GM12878 (cell line): ENCODE data around the gene SPRED2. TPM values are rescaled to one million over a fixed set of nuclear protein-coding genes. Genes with fewer than 3 reads are reported as not detected.

ENCODE experiments used
- ATF3 ChIP-seq: IDR thresholded peaks from 2 replicates; pipeline ENCODE4 v1.6.1; 2011; ENCODE audit warnings: low read depth, mild to moderate bottlenecking, low read length, moderate library complexity, borderline replicate concordance; ENCODE audit errors: extremely low read depth
- BRCA1 ChIP-seq: IDR thresholded peaks from 2 replicates; pipeline ENCODE4 v1.6.1; 2011; ENCODE audit warnings: low read depth, low read length, improper control_type of control experiment
- CHD4 ChIP-seq: fragments of 200-600 bp; sonication (generic); IDR thresholded peaks from 2 replicates; pipeline ENCODE4 v1.6.1; 2016; ENCODE audit warnings: mild to moderate bottlenecking
- DPF2 ChIP-seq: fragments of 450-650 bp; IDR thresholded peaks from 2 replicates; pipeline ENCODE4 v1.6.1; 2017; ENCODE audit warnings: mild to moderate bottlenecking
- HDAC6 ChIP-seq: fragments of 200-600 bp; sonication (generic); IDR thresholded peaks from one replicate; pipeline ENCODE4 v1.8.0; 2017; ENCODE audit warnings: antibody characterized with exemption; ENCODE audit not compliant: unreplicated experiment
- KLF5 ChIP-seq: fragments of 450-650 bp; IDR thresholded peaks from 2 replicates; pipeline ENCODE4 v1.6.1; 2014; ENCODE audit warnings: mild to moderate bottlenecking; ENCODE audit not compliant: partially characterized antibody
- MEF2B ChIP-seq: fragments of 450-650 bp; IDR thresholded peaks from 2 replicates; pipeline ENCODE4 v1.6.1; 2018; ENCODE audit warnings: mild to moderate bottlenecking, moderate library complexity; ENCODE audit not compliant: partially characterized antibody, poor library complexity, severe bottlenecking
- NFIC ChIP-seq: IDR thresholded peaks from 2 replicates; pipeline ENCODE4 v1.6.1; 2012; ENCODE audit warnings: low read depth, mild to moderate bottlenecking, inconsistent platforms, low read length, moderate library complexity
- NFYB ChIP-seq: IDR thresholded peaks from 2 replicates; pipeline ENCODE4 v1.6.1; 2011; ENCODE audit warnings: low read depth, mild to moderate bottlenecking, low read length, improper control_type of control experiment, moderate library complexity; ENCODE audit not compliant: insufficient read depth
- NKRF ChIP-seq: fragments of 450-650 bp; conservative IDR thresholded peaks from 2 replicates; pipeline ENCODE4 v1.6.1; 2017; ENCODE audit warnings: mild to moderate bottlenecking, moderate library complexity
- PAX5 ChIP-seq: IDR thresholded peaks from 2 replicates; pipeline ENCODE4 v1.6.1; 2011; ENCODE audit warnings: low read depth, low read length, borderline replicate concordance
- PBX3 ChIP-seq: IDR thresholded peaks from 2 replicates; pipeline ENCODE4 v1.6.1; 2011; ENCODE audit warnings: mild to moderate bottlenecking, low read depth, low read length, moderate library complexity; ENCODE audit not compliant: insufficient replicate concordance
- POLR2A ChIP-seq: IDR thresholded peaks from 2 replicates; pipeline ENCODE4 v1.6.1; 2011; ENCODE audit warnings: low read depth, mild to moderate bottlenecking, low read length
- PRDM15 ChIP-seq: fragments of 450-650 bp; formaldehyde crosslinking; IDR thresholded peaks from 2 replicates; pipeline ENCODE4 v1.4.0; 2020; ENCODE audit warnings: mild to moderate bottlenecking, moderate library complexity
- TAF1 ChIP-seq: IDR thresholded peaks from 2 replicates; pipeline ENCODE4 v1.6.1; 2011; ENCODE audit warnings: mild to moderate bottlenecking, low read depth, low read length, borderline replicate concordance
- TBL1XR1 ChIP-seq: IDR thresholded peaks from 2 replicates; pipeline ENCODE4 v1.6.1; 2012; ENCODE audit warnings: low read depth, low read length, improper control_type of control experiment
- ZBED1 ChIP-seq: IDR thresholded peaks from 2 replicates; pipeline ENCODE4 v1.6.1; 2016; ENCODE audit warnings: borderline replicate concordance
- ZNF592 ChIP-seq: fragments of 450-650 bp; IDR thresholded peaks from 2 replicates; pipeline ENCODE4 v1.6.1; 2017; ENCODE audit warnings: mild to moderate bottlenecking, moderate library complexity
- polyA plus RNA-seq, 11 experiments: library from polyadenylated mRNA; depleted of rRNA in 4 of 11; unstranded in 6 of 11; stranded (reverse) in 5 of 11; fragments of >200 nt; fragmentation: Nextera tagmentation in 4 of 11; fragmentation: Illumina TruSeq in 1 of 11; extraction: Ambion mirVana in 4 of 11; extraction: Trizol in 1 of 11; gene quantifications; 1 replicate in 1 of 11; 2 replicates in 10 of 11; pipeline versions ENCODE4 v1.2.1 to v1.2.3, GENCODE V29; 2011 to 2016; ENCODE audit warnings: inconsistent platforms in 2 of 11, missing spikeins in 2 of 11, low read depth in 1 of 11
- total RNA-seq, 4 experiments: library from RNA; depleted of rRNA in 3 of 4; stranded (reverse); fragments of >200 nt in 3 of 4; fragmentation: Illumina TruSeq in 1 of 4; extraction: Trizol in 1 of 4; gene quantifications; 2 replicates each; pipeline versions ENCODE4 v1.2.1 to v1.2.3, GENCODE V29; 2013 to 2021

SPRED2 gene
- total and polyA plus RNA-seq, 10 of the 15 experiments (the other 5 are each of a cell fraction or from before 2014, with no cell fraction given): 3.0 to 23.9 (median 9.7) TPM

GRCh38 chr2:65431421-65432226 is 775 bp downstream of the SPRED2 start (continued):
- TF ChIP-seq PBX3: no peak
- no peak; the same call in 1 of the 2 replicates for TF ChIP-seq NKRF
- TF ChIP-seq TBL1XR1: no peak
- TF ChIP-seq NFIC: no peak
- TF ChIP-seq HDAC6: no peak
- peak; percentile 84; the same call in 1 of the 2 replicates for TF ChIP-seq TAF1
- TF ChIP-seq CHD4: no peak
- no peak for TF ChIP-seq ZBED1
- peak; percentile 14; the same call in 1 of the 2 replicates for TF ChIP-seq POLR2A
- TF ChIP-seq MEF2B: no peak
- no peak for TF ChIP-seq ATF3
- TF ChIP-seq KLF5: no peak
- TF ChIP-seq ZNF592: no peak
- TF ChIP-seq PRDM15 (CRISPR knock-in tag): no peak
- TF ChIP-seq NFYB: no peak
- no peak for TF ChIP-seq PAX5
- no peak for TF ChIP-seq BRCA1
- TF ChIP-seq DPF2: 0 out of 2 replicates have a peak, but pooled peaks have one; percentile 11
